GM12878 (cell line): ENCODE measurements around the gene PTPDC1. TPM values are rescaled to one million over a fixed set of nuclear protein-coding genes. Genes with fewer than 3 reads are reported as not detected.

ENCODE experiments used
- ASH2L ChIP-seq: fragments of 300-600, 200-600 bp; sonication (generic); IDR thresholded peaks from 2 replicates; pipeline ENCODE4 v1.6.1; 2017; ENCODE audit warnings: low read depth, mild to moderate bottlenecking, borderline replicate concordance
- BHLHE40 ChIP-seq, 2 experiments: fragments of 450-650 bp in 1 of 2; IDR thresholded peaks; 2 replicates each; pipeline ENCODE4 v1.6.1; 2011 to 2017; ENCODE audit warnings: low read depth in 2 of 2, borderline replicate concordance in 1 of 2, improper control_type of control experiment in 1 of 2, low read length in 1 of 2, mild to moderate bottlenecking in 1 of 2
- HDAC6 ChIP-seq: fragments of 200-600 bp; sonication (generic); IDR thresholded peaks from one replicate; pipeline ENCODE4 v1.8.0; 2017; ENCODE audit warnings: antibody characterized with exemption; ENCODE audit not compliant: unreplicated experiment
- NFXL1 ChIP-seq: fragments of 450-650 bp; IDR thresholded peaks from 2 replicates; pipeline ENCODE4 v1.6.1; 2017; ENCODE audit warnings: antibody characterized with exemption, mild to moderate bottlenecking, borderline replicate concordance
- NFYA ChIP-seq: IDR thresholded peaks from 2 replicates; pipeline ENCODE4 v1.6.1; 2011; ENCODE audit warnings: low read depth, mild to moderate bottlenecking, low read length, improper control_type of control experiment, borderline replicate concordance
- NR2C1 ChIP-seq: fragments of 450-650 bp; IDR thresholded peaks from 2 replicates; pipeline ENCODE4 v1.6.1; 2017; ENCODE audit warnings: antibody characterized with exemption, mild to moderate bottlenecking, moderate library complexity
- YBX1 ChIP-seq: fragments of 450-650 bp; IDR thresholded peaks from 2 replicates; pipeline ENCODE4 v1.6.1; 2016; ENCODE audit warnings: antibody characterized with exemption
- polyA plus RNA-seq, 11 experiments: library from polyadenylated mRNA; depleted of rRNA in 4 of 11; unstranded in 6 of 11; stranded (reverse) in 5 of 11; fragments of >200 nt; fragmentation: Nextera tagmentation in 4 of 11; fragmentation: Illumina TruSeq in 1 of 11; extraction: Ambion mirVana in 4 of 11; extraction: Trizol in 1 of 11; gene quantifications; 1 replicate in 1 of 11; 2 replicates in 10 of 11; pipeline versions ENCODE4 v1.2.1 to v1.2.3, GENCODE V29; 2011 to 2016; ENCODE audit warnings: inconsistent platforms in 2 of 11, missing spikeins in 2 of 11, low read depth in 1 of 11
- total RNA-seq, 4 experiments: library from RNA; depleted of rRNA in 3 of 4; stranded (reverse); fragments of >200 nt in 3 of 4; fragmentation: Illumina TruSeq in 1 of 4; extraction: Trizol in 1 of 4; gene quantifications; 2 replicates each; pipeline versions ENCODE4 v1.2.1 to v1.2.3, GENCODE V29; 2013 to 2021
- TF ChIP-seq, protein P1 (sequence below): fragments of 450-650 bp; IDR thresholded peaks from 2 replicates; pipeline ENCODE4 v1.6.1; 2016; ENCODE audit warnings: mild to moderate bottlenecking, moderate library complexity, borderline replicate concordance
- TF ChIP-seq, protein P2 (sequence below): fragments of 450-650 bp; IDR thresholded peaks from 2 replicates; pipeline ENCODE4 v1.6.1; 2017; ENCODE audit warnings: borderline replicate concordance

Gene PTPDC1
- total and polyA plus RNA-seq, 10 of the 15 experiments (the other 5 are each of a cell fraction or from before 2014, with no cell fraction given), result 1.2 to 4.5 (median 2.9) TPM

DNA sequence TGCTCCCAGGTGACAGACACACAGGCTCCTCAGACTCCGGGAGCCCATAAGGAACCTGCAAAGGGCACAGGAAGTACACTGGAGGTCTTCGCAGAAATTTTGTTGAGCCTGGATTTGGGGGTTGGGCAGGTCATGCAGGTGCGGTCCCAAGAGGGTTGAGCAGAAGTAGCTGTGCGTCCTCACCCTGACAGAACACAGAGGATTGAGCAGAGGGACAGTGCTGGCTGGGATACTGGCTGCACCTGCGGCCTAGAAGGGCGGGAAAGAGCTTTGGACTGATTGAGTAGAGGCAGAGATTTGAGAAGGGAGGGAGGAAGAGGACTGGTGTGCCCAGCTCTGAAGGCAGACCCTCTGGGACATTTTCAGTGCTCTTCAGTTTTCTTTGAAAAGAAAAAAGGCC lies 65.4 kb downstream of the PTPDC1 start (continued):
- TF ChIP-seq, protein P1, sequence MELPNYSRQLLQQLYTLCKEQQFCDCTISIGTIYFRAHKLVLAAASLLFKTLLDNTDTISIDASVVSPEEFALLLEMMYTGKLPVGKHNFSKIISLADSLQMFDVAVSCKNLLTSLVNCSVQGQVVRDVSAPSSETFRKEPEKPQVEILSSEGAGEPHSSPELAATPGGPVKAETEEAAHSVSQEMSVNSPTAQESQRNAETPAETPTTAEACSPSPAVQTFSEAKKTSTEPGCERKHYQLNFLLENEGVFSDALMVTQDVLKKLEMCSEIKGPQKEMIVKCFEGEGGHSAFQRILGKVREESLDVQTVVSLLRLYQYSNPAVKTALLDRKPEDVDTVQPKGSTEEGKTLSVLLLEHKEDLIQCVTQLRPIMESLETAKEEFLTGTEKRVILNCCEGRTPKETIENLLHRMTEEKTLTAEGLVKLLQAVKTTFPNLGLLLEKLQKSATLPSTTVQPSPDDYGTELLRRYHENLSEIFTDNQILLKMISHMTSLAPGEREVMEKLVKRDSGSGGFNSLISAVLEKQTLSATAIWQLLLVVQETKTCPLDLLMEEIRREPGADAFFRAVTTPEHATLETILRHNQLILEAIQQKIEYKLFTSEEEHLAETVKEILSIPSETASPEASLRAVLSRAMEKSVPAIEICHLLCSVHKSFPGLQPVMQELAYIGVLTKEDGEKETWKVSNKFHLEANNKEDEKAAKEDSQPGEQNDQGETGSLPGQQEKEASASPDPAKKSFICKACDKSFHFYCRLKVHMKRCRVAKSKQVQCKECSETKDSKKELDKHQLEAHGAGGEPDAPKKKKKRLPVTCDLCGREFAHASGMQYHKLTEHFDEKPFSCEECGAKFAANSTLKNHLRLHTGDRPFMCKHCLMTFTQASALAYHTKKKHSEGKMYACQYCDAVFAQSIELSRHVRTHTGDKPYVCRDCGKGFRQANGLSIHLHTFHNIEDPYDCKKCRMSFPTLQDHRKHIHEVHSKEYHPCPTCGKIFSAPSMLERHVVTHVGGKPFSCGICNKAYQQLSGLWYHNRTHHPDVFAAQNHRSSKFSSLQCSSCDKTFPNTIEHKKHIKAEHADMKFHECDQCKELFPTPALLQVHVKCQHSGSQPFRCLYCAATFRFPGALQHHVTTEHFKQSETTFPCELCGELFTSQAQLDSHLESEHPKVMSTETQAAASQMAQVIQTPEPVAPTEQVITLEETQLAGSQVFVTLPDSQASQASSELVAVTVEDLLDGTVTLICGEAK, result no peak
- TF ChIP-seq BHLHE40 (IDR thresholded peaks at IDR 0.05; ENCODE audit: borderline replicate concordance in 1 of 2, low read depth in 2 of 2, low read length in 1 of 2), result no peak
- TF ChIP-seq NFYA, result no peak
- TF ChIP-seq NFXL1, result no peak
- TF ChIP-seq, protein P2, sequence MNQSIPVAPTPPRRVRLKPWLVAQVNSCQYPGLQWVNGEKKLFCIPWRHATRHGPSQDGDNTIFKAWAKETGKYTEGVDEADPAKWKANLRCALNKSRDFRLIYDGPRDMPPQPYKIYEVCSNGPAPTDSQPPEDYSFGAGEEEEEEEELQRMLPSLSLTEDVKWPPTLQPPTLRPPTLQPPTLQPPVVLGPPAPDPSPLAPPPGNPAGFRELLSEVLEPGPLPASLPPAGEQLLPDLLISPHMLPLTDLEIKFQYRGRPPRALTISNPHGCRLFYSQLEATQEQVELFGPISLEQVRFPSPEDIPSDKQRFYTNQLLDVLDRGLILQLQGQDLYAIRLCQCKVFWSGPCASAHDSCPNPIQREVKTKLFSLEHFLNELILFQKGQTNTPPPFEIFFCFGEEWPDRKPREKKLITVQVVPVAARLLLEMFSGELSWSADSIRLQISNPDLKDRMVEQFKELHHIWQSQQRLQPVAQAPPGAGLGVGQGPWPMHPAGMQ, result no peak
- no peak for TF ChIP-seq NR2C1
- TF ChIP-seq ASH2L, result no peak
- TF ChIP-seq YBX1, result no peak
- no peak for TF ChIP-seq HDAC6
